Liver (tissue), 2 donors: ENCODE results near the gene PET100.

Experiments used
- CTCF ChIP-seq: fragments of 150-350 bp; IDR thresholded peaks from 2 replicates; pipeline ENCODE4 v1.5.1; 2017; ENCODE audit warnings: improper control_type of control experiment, low read depth, low read length; ENCODE audit not compliant: missing input control
- REST ChIP-seq: IDR thresholded peaks from 2 replicates; pipeline ENCODE4 v1.6.1; 2016; ENCODE audit warnings: antibody characterized with exemption, mild to moderate bottlenecking
- donor health status: healthy.

GRCh38 chr19:7661744-7662538 lies 32.3 kb downstream of the PET100 start:
- TF ChIP-seq CTCF (no peak), REST (no peak)
